GM23248 (cell line): ENCODE results near the gene ZNHIT1.
A peak's percentile ranks its signal among the peaks of the same experiment; 100 is the strongest.

ENCODE experiments used
- EZH2 ChIP-seq: fragments of 200-600 bp; sonication (generic); IDR thresholded peaks from 2 replicates; pipeline ENCODE4 v1.6.1; 2018; ENCODE audit warnings: antibody characterized with exemption, mild to moderate bottlenecking; ENCODE audit not compliant: insufficient read depth, poor library complexity, severe bottlenecking
- EZH2phosphoT487 ChIP-seq: fragments of 200-600 bp; sonication (generic); IDR thresholded peaks from 2 replicates; pipeline ENCODE4 v1.6.1; 2018; ENCODE audit warnings: antibody characterized with exemption, moderate library complexity, mild to moderate bottlenecking, low read depth; ENCODE audit not compliant: insufficient read depth

DNA sequence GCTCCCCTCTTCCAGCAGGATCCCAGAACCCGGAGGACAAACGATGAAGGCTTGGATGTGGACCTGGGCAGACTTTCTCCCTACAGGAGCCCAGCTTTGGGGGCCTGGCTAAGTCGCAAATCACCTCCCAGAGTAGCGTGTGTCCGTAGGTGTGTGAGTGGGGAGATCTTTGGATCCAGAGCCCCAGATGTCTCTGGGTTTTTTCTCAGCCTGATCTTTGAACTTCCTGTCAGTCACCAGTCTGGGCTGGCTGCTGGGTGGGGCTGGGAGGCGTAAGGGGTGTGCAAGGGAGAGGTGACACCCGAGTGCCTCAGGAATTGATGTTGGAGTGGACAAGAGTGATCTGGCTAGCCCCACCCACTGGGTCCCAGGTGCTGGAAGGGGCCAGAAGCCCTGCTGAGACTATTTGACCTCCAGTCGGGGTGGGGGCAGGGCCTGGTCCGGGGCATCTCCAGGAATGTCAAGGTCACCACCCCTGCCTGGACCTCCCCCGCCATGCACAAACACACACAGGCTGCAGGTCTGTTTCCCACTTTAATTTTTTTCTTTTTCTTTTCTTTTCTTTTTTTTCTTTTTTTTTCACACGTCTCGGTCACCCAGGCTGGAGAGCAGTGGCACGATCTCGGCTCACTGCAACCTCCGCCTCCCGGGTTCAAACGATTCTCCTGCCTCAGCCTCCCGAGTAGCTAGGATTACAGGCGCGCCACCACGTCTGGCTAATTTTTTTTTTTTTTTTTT is 16.9 kb upstream of the ZNHIT1 start, which contains the start of gene MOGAT3:
- TF ChIP-seq EZH2 (peak; percentile 2), EZH2phosphoT487 (no peak)
